DND-41 (cell line): ENCODE results near the gene CLEC3B.
A peak's percentile ranks its signal among the peaks of the same experiment; 100 is the strongest.

Experiments
- ATAC-seq: fragments of 200-7000 bp; cut with Tn5 transposase; 3 replicates; pipeline ENCODE4 v1.9.1; 2021; ENCODE audit warnings: low read depth; ENCODE audit not compliant: insufficient read depth
- DNase-seq: peaks from one replicate; pipeline ENCODE4 v3.0.0-alpha.2; 2020
- H2AFZ ChIP-seq: 2 replicates; pipeline ENCODE4 v1.6.0; 2012; ENCODE audit warnings: low read depth, low read length
- H3K27ac ChIP-seq: 2 replicates; pipeline ENCODE4 v1.5.1; 2012; ENCODE audit warnings: low read length, inconsistent platforms
- H3K27me3 ChIP-seq: fragments of 200-600 bp; sonication (generic); 2 replicates; pipeline ENCODE4 v1.6.0; 2012; ENCODE audit warnings: low read length, mild to moderate bottlenecking, inconsistent platforms; ENCODE audit not compliant: insufficient read depth, poor library complexity
- H3K36me3 ChIP-seq: 2 replicates; pipeline ENCODE4 v1.5.1; 2012; ENCODE audit warnings: low read length, inconsistent platforms; ENCODE audit not compliant: insufficient read depth
- H3K4me1 ChIP-seq: 2 replicates; pipeline ENCODE4 v1.5.1; 2012; ENCODE audit warnings: mild to moderate bottlenecking, low read length; ENCODE audit not compliant: insufficient read depth
- H3K4me2 ChIP-seq: 2 replicates; pipeline ENCODE4 v1.6.0; 2012; ENCODE audit warnings: mild to moderate bottlenecking, moderate library complexity, low read length, inconsistent platforms; ENCODE audit not compliant: insufficient read depth
- H3K4me3 ChIP-seq, 2 experiments: fragments of 200-600 bp in 1 of 2; shearing (Covaris generic) in 1 of 2; 2 replicates each; pipeline ENCODE4 v1.5.1; 2012 to 2016; ENCODE audit warnings: inconsistent platforms in 2 of 2, low read length in 2 of 2, mild to moderate bottlenecking in 2 of 2, low read depth in 1 of 2, moderate library complexity in 1 of 2
- H3K79me2 ChIP-seq: 2 replicates; pipeline ENCODE4 v1.6.0; 2012; ENCODE audit warnings: low read length, inconsistent platforms; ENCODE audit not compliant: insufficient read depth
- H3K9ac ChIP-seq: 2 replicates; pipeline ENCODE4 v1.6.0; 2012; ENCODE audit warnings: low read depth, mild to moderate bottlenecking, inconsistent platforms, low read length, moderate library complexity
- H3K9me3 ChIP-seq: 2 replicates; pipeline ENCODE4 v1.5.1; 2012; ENCODE audit warnings: low read length, moderate library complexity, mild to moderate bottlenecking, inconsistent platforms; ENCODE audit not compliant: insufficient read depth, severe bottlenecking
- H4K20me1 ChIP-seq: 2 replicates; pipeline ENCODE4 v1.6.0; 2012; ENCODE audit warnings: low read length; ENCODE audit not compliant: insufficient read depth
- EZH2 ChIP-seq: IDR thresholded peaks from 3 replicates; pipeline ENCODE4 v1.6.1; 2012; ENCODE audit warnings: borderline replicate concordance, low read depth, mild to moderate bottlenecking, moderate library complexity, low read length, inconsistent platforms; ENCODE audit not compliant: severe bottlenecking
- TF ChIP-seq, protein P1 (sequence below): IDR thresholded peaks from 2 replicates; pipeline ENCODE4 v1.5.1; 2012; ENCODE audit warnings: borderline replicate concordance, low read length, moderate library complexity, mild to moderate bottlenecking; ENCODE audit not compliant: poor library complexity, severe bottlenecking; ENCODE audit errors: extremely low read depth

Gene CLEC3B

GRCh38 chr3:45016916-45017315, 9.2 kb upstream of the CLEC3B start:
- H3K4me3 ChIP-seq: no peak overlapping the region
- H3K27ac ChIP-seq: no peak overlapping the region
- H3K27me3 ChIP-seq: no peaks in the 10 kb centered on the region
- H3K9ac ChIP-seq: no peak overlapping the region
- no peaks in the 10 kb centered on the region for H4K20me1 ChIP-seq
- no peaks in the 10 kb centered on the region for H3K4me1 ChIP-seq
- TF ChIP-seq, protein P1, sequence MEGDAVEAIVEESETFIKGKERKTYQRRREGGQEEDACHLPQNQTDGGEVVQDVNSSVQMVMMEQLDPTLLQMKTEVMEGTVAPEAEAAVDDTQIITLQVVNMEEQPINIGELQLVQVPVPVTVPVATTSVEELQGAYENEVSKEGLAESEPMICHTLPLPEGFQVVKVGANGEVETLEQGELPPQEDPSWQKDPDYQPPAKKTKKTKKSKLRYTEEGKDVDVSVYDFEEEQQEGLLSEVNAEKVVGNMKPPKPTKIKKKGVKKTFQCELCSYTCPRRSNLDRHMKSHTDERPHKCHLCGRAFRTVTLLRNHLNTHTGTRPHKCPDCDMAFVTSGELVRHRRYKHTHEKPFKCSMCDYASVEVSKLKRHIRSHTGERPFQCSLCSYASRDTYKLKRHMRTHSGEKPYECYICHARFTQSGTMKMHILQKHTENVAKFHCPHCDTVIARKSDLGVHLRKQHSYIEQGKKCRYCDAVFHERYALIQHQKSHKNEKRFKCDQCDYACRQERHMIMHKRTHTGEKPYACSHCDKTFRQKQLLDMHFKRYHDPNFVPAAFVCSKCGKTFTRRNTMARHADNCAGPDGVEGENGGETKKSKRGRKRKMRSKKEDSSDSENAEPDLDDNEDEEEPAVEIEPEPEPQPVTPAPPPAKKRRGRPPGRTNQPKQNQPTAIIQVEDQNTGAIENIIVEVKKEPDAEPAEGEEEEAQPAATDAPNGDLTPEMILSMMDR: no peak
- TF ChIP-seq EZH2: no peak
- DNase-seq (no peak), ATAC-seq (no peak)
- peaks cover 18% of the 10 kb centered on the region; the same call in 1 of the 2 replicates for H3K36me3 ChIP-seq
- H3K4me2 ChIP-seq: no peak overlapping the region
- H3K79me2 ChIP-seq: no peaks in the 10 kb centered on the region
- H3K9me3 ChIP-seq: no peaks in the 10 kb centered on the region
- no peak overlapping the region for H2AFZ ChIP-seq

GRCh38 chr3:45017821-45018220, 8.3 kb upstream of the CLEC3B start:
- H3K27me3 ChIP-seq: no peaks in the 10 kb centered on the region
- DNase-seq (no peak), ATAC-seq (no peak)
- no peaks in the 10 kb centered on the region for H3K9me3 ChIP-seq
- peaks cover 9% of the 10 kb centered on the region; the same call in 1 of the 2 replicates for H3K36me3 ChIP-seq
- no peak overlapping the region for H2AFZ ChIP-seq
- no peak overlapping the region for H3K4me3 ChIP-seq
- H3K4me2 ChIP-seq: no peak overlapping the region
- H3K4me1 ChIP-seq: no peaks in the 10 kb centered on the region
- no peaks in the 10 kb centered on the region for H3K79me2 ChIP-seq
- no peak overlapping the region for H3K9ac ChIP-seq
- H3K27ac ChIP-seq: no peak overlapping the region
- no peaks in the 10 kb centered on the region for H4K20me1 ChIP-seq
- no peak for TF ChIP-seq EZH2
- TF ChIP-seq, protein P1: no peak

- no peaks in the 10 kb centered on the region for H3K4me1 ChIP-seq
- no peak overlapping the region for H2AFZ ChIP-seq
- no peaks in the 10 kb centered on the region for H3K27me3 ChIP-seq
- H3K4me3 ChIP-seq: no peak overlapping the region
- no peaks in the 10 kb centered on the region for H3K79me2 ChIP-seq
- ATAC-seq (peak; percentile 77), DNase-seq (peak; percentile 35)
- no peaks in the 10 kb centered on the region for H3K36me3 ChIP-seq
- no peaks in the 10 kb centered on the region for H4K20me1 ChIP-seq
- no peak for TF ChIP-seq EZH2
- TF ChIP-seq, protein P1: no peak
- H3K27ac ChIP-seq: no peak overlapping the region
- H3K9ac ChIP-seq: no peak overlapping the region
- H3K9me3 ChIP-seq: no peaks in the 10 kb centered on the region
- no peak overlapping the region for H3K4me2 ChIP-seq
Observed at GRCh38 chr3:45020534-45020933, 5.6 kb upstream of the CLEC3B start.
